HepG2 (cell line): ENCODE results near the gene MLYCD. TPM values are rescaled to one million over a fixed set of nuclear protein-coding genes. Genes with fewer than 3 reads are reported as not detected.
A peak's percentile ranks its signal among the peaks of the same experiment; 100 is the strongest.

Source experiments
- ESRRA ChIP-seq: sonication (generic); formaldehyde crosslinking; IDR thresholded peaks from 2 replicates; pipeline ENCODE4 v1.5.1; 2020; ENCODE audit warnings: mild to moderate bottlenecking, low read depth, missing genetic modification reagents
- FOXC1 ChIP-seq: sonication (generic); formaldehyde crosslinking; IDR thresholded peaks from 2 replicates; pipeline ENCODE4 v1.8.0; 2022; ENCODE audit warnings: mild to moderate bottlenecking, missing genetic modification reagents, borderline replicate concordance
- KAT2B ChIP-seq: fragments of 150-350 bp; IDR thresholded peaks from 2 replicates; pipeline ENCODE4 v1.6.1; 2014; ENCODE audit warnings: low read depth, low read length, borderline replicate concordance
- MYPOP ChIP-seq: sonication (generic); formaldehyde crosslinking; IDR thresholded peaks from 2 replicates; pipeline ENCODE4 v1.8.1; 2023; ENCODE audit warnings: mild to moderate bottlenecking, moderate library complexity, missing genetic modification reagents
- NR2C2 ChIP-seq: sonication (generic); formaldehyde crosslinking; IDR thresholded peaks from 2 replicates; pipeline ENCODE4 v1.4.0; 2020; ENCODE audit warnings: missing genetic modification reagents, mild to moderate bottlenecking, moderate library complexity, borderline replicate concordance
- SALL1 ChIP-seq: sonication (generic); formaldehyde crosslinking; IDR thresholded peaks from 2 replicates; pipeline ENCODE4 v1.8.0; 2022; ENCODE audit warnings: mild to moderate bottlenecking, missing genetic modification reagents
- SNAPC4 ChIP-seq: sonication (generic); formaldehyde crosslinking; IDR thresholded peaks from 2 replicates; pipeline ENCODE4 v1.4.0; 2020; ENCODE audit warnings: mild to moderate bottlenecking, missing genetic modification reagents
- TCF12 ChIP-seq, 2 experiments: fragments of 450-650 bp in 1 of 2; sonication (generic) in 1 of 2; formaldehyde crosslinking in 1 of 2; IDR thresholded peaks; 2 replicates each; pipeline versions ENCODE4 v1.6.1 to v1.8.0; 2017 to 2022; ENCODE audit warnings: antibody characterized with exemption in 1 of 2, mild to moderate bottlenecking in 1 of 2, missing genetic modification reagents in 1 of 2, moderate library complexity in 1 of 2
- THYN1 ChIP-seq: sonication (generic); formaldehyde crosslinking; IDR thresholded peaks from 2 replicates; pipeline ENCODE4 v1.8.1; 2023; ENCODE audit warnings: low read depth, mild to moderate bottlenecking, moderate library complexity, missing genetic modification reagents, borderline replicate concordance
- USF2 ChIP-seq, 2 experiments: sonication (generic) in 1 of 2; formaldehyde crosslinking in 1 of 2; IDR thresholded peaks; 2 replicates each; pipeline versions ENCODE4 v1.5.1 to v1.6.1; 2011 to 2020; ENCODE audit warnings: borderline replicate concordance in 1 of 2, low read depth in 1 of 2, low read length in 1 of 2, mild to moderate bottlenecking in 1 of 2, missing genetic modification reagents in 1 of 2, moderate library complexity in 1 of 2
- ZBTB38 ChIP-seq: sonication (generic); formaldehyde crosslinking; IDR thresholded peaks from 2 replicates; pipeline ENCODE4 v1.5.1; 2020; ENCODE audit warnings: mild to moderate bottlenecking, missing genetic modification reagents
- ZMAT5 ChIP-seq: sonication (generic); formaldehyde crosslinking; IDR thresholded peaks from 2 replicates; pipeline ENCODE4 v1.5.0; 2020; ENCODE audit warnings: mild to moderate bottlenecking, low read depth, missing genetic modification reagents, borderline replicate concordance
- ZNF124 ChIP-seq: sonication (generic); formaldehyde crosslinking; IDR thresholded peaks from 2 replicates; pipeline ENCODE4 v1.4.0; 2020; ENCODE audit warnings: missing genetic modification reagents
- ZNF225 ChIP-seq: sonication (generic); formaldehyde crosslinking; IDR thresholded peaks from 2 replicates; pipeline ENCODE4 v1.4.0; 2020; ENCODE audit warnings: mild to moderate bottlenecking, missing genetic modification reagents
- ZNF280B ChIP-seq: sonication (generic); formaldehyde crosslinking; IDR thresholded peaks from 2 replicates; pipeline ENCODE4 v1.5.0; 2020; ENCODE audit warnings: missing genetic modification reagents, mild to moderate bottlenecking, borderline replicate concordance
- ZNF329 ChIP-seq: sonication (generic); formaldehyde crosslinking; IDR thresholded peaks from 2 replicates; pipeline ENCODE4 v1.9.0; 2021; ENCODE audit warnings: low read depth, mild to moderate bottlenecking, missing genetic modification reagents
- ZNF333 ChIP-seq: sonication (generic); formaldehyde crosslinking; IDR thresholded peaks from 2 replicates; pipeline ENCODE4 v1.4.0; 2020; ENCODE audit warnings: mild to moderate bottlenecking, missing genetic modification reagents, borderline replicate concordance
- ZNF501 ChIP-seq: sonication (generic); formaldehyde crosslinking; IDR thresholded peaks from 2 replicates; pipeline ENCODE4 v1.5.1; 2020; ENCODE audit warnings: mild to moderate bottlenecking, moderate library complexity, missing genetic modification reagents
- ZNF7 ChIP-seq: IDR thresholded peaks from 2 replicates; pipeline ENCODE4 v1.6.1; 2016; ENCODE audit warnings: missing biosample characterization, missing genetic modification reagents
- polyA plus RNA-seq, 8 experiments: library from polyadenylated mRNA; depleted of rRNA in 3 of 8; stranded (reverse) in 7 of 8; unstranded in 1 of 8; fragments of >200 nt; fragmentation: Illumina TruSeq in 4 of 8; extraction: Trizol in 4 of 8; gene quantifications; 2 replicates each; pipeline versions ENCODE4 v1.2.1 to v1.2.3, GENCODE V29; 2011 to 2016; ENCODE audit warnings: low read depth in 4 of 8, missing spikeins in 1 of 8, mixed read lengths in 1 of 8; ENCODE audit not compliant: insufficient read depth in 1 of 8
- total RNA-seq, 5 experiments: library from RNA; depleted of rRNA; stranded (reverse); fragments of >200 nt; fragmentation: Illumina TruSeq; extraction: Trizol; gene quantifications; 2 replicates each; pipeline ENCODE4 v1.2.3, GENCODE V29; 2016; ENCODE audit warnings: low read depth in 1 of 5

MLYCD gene
- total and polyA plus RNA-seq, 2 of the 13 experiments (the other 11 are each of a cell fraction or from before 2014, with no cell fraction given) = 1.8 to 4.0 TPM

- TF ChIP-seq USF2 (IDR thresholded peaks at IDR 0.05; ENCODE audit: low read depth, low read length) (no peak), USF2 (CRISPR knock-in tag; IDR thresholded peaks at IDR 0.05; ENCODE audit: borderline replicate concordance) (no peak), THYN1 (CRISPR knock-in tag) (no peak), ZNF124 (CRISPR knock-in tag) (no peak), ZNF329 (CRISPR knock-in tag) (no peak), ZNF501 (no peak), ESRRA (CRISPR knock-in tag) (0 out of 2 replicates have a peak, but pooled peaks have one; percentile 1), NR2C2 (CRISPR knock-in tag) (no peak), SALL1 (CRISPR knock-in tag) (no peak), MYPOP (CRISPR knock-in tag) (no peak), ZNF280B (CRISPR knock-in tag) (no peak), TCF12 (IDR thresholded peaks at IDR 0.05) (no peak), TCF12 (CRISPR knock-in tag; IDR thresholded peaks at IDR 0.05) (0 out of 2 replicates have a peak, but pooled peaks have one; percentile 12), SNAPC4 (CRISPR knock-in tag) (no peak), ZNF7 (CRISPR knock-in tag) (no peak), KAT2B (no peak), ZBTB38 (CRISPR knock-in tag) (no peak), FOXC1 (CRISPR knock-in tag) (no peak), ZNF225 (CRISPR knock-in tag) (no peak), ZMAT5 (no peak), ZNF333 (no peak)
These were observed 53.6 kb downstream of the MLYCD start (continued) for GRCh38 chr16:83952587-83952939.
